Ovary (tissue), 3 donors: Measurements from ENCODE around the gene TPH1.

ENCODE experiments used
- CTCF ChIP-seq, 3 donors: fragments of 450-650 bp in 2 of 3; fragments of 200-600 bp in 1 of 3; IDR thresholded peaks; one replicate each; pipeline versions ENCODE4 v1.5.1 to v1.8.0; 2016 to 2022; ENCODE audit warnings: antibody characterized with exemption in 3 of 3, mild to moderate bottlenecking in 1 of 3
- EP300 ChIP-seq: sonication (generic); formaldehyde crosslinking; IDR thresholded peaks from one replicate; pipeline ENCODE4 v1.6.1; 2017; ENCODE audit warnings: antibody characterized with exemption
- POLR2A ChIP-seq: fragments of 450-650 bp; IDR thresholded peaks from one replicate; pipeline ENCODE4 v1.6.1; 2017; ENCODE audit warnings: antibody characterized with exemption, mild to moderate bottlenecking, moderate library complexity
- donor health status: DM: no; HTN: no; CAD: no.

GRCh38 chr11:18064450-18065054 lies 18.5 kb upstream of the TPH1 start:
- TF ChIP-seq CTCF (IDR thresholded peaks at IDR 0.05) (no peak), POLR2A (no peak), EP300 (no peak)
